Measurements from ENCODE around the gene LILRB1.

DNA sequence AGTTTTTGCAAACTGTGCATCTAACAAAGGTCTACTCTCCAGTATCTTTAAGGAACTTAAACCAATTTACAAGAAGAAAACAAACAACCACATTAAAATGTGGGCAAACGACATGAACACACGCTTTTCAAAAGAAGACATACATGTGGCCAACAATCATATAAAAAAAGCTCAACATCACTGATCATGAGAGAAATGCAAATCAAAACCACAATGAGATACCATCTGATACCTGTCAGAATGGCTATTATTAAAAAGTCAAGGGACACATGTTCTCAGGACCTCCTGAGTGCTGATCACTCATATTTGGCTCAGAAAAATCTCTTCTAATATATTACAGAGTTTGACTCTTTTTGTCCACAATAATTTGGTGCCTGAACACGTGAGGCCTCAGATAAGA, 14.2 kb upstream of the LILRB1 start:
- TF ChIP-seq SP1 (IDR thresholded peaks at IDR 0.05): no peak
- TF ChIP-seq SUZ12 (IDR thresholded peaks at IDR 0.05): no peak
- TF ChIP-seq CTBP1 (IDR thresholded peaks at IDR 0.05; ENCODE audit: borderline replicate concordance): no peak
- TF ChIP-seq FOXK2 (IDR thresholded peaks at IDR 0.05): no peak
- no peak for TF ChIP-seq HDGF (IDR thresholded peaks at IDR 0.05; ENCODE audit: borderline replicate concordance)
- no peak for TF ChIP-seq LEF1 (IDR thresholded peaks at IDR 0.05; ENCODE audit: borderline replicate concordance)
- TF ChIP-seq NFRKB (IDR thresholded peaks at IDR 0.05): no peak

All from HEK293T (cell line).